ENCODE data around the gene OPA3. TPM values are rescaled to one million over a fixed set of nuclear protein-coding genes. Genes with fewer than 3 reads are reported as not detected.

Gene OPA3
- polyA plus RNA-seq, 1 donor (not counting 4 experiments of a cell fraction or from before 2014, with no cell fraction given), result 11.9 TPM

GRCh38 chr19:45607071-45608029 lies 22.7 kb upstream of the OPA3 start:
- Histone ChIP-seq H3K9ac (ENCODE audit: control insufficient read depth, extremely low read depth, insufficient read depth, low read length) (peak overlapping the region; percentile 33), H3K27ac (ENCODE audit: control insufficient read depth, insufficient read depth, low read length) (no peak overlapping the region)
- FAIRE-seq, result peak; percentile 39

GRCh38 chr19:45601524-45602374 lies 17.1 kb upstream of the OPA3 start, which contains the start of gene GPR4:
Gene GPR4, minus strand, starts transcription at chr19:45602212. Its CDS starts 10,346 bp downstream, at chr19:45591866.
- DNase-seq (ENCODE audit: low read depth, low spot score), result no peak
- Histone ChIP-seq H3K79me2 (ENCODE audit: control insufficient read depth, insufficient read depth, low read length) (no peaks in the 10 kb centered on the region), H3K9ac (ENCODE audit: control insufficient read depth, extremely low read depth, insufficient read depth, low read length) (no peak within 1 kb of the TSS), H4K20me1 (ENCODE audit: control insufficient read depth, extremely low read depth, insufficient read depth, low read length) (no peaks in the 10 kb centered on the region), H3K36me3 (ENCODE audit: control insufficient read depth in 2 of 2, extremely low read depth in 1 of 2, insufficient read depth in 2 of 2, low read length in 2 of 2) (no peaks in the 10 kb centered on the region), H3K9me1 (ENCODE audit: control insufficient read depth, extremely low read depth, insufficient read depth, low read length) (no peaks in the 10 kb centered on the region), H3K9me3 (ENCODE audit: control insufficient read depth, low read depth, low read length) (no peaks in the 10 kb centered on the region), H3K4me2 (ENCODE audit: control insufficient read depth, extremely low read depth, insufficient read depth, low read depth, low read length) (peak within 1 kb of the TSS; percentile 32), H2AFZ (ENCODE audit: control insufficient read depth, low read length) (no peak within 1 kb of the TSS), H3K4me3 (ENCODE audit: control insufficient read depth in 2 of 3, extremely low read depth in 1 of 3, insufficient read depth in 2 of 3, low read depth in 1 of 3, low read length in 3 of 3) (no peak within 1 kb of the TSS), H3K27ac (ENCODE audit: control insufficient read depth, insufficient read depth, low read length) (no peak within 1 kb of the TSS), H3K4me1 (ENCODE audit: control insufficient read depth, extremely low read depth, insufficient read depth, low read length) (peaks cover 7% of the 10 kb centered on the region), H3K27me3 (ENCODE audit: control insufficient read depth, extremely low read depth, insufficient read depth, low read length) (peaks cover 51% of the 10 kb centered on the region)
- dilution Hi-C loops (cut with MboI; ENCODE audit: extremely low pct_ligation_motif_present, low sequenced_read_pairs), result no loop called here
- TF ChIP-seq CTCF (optimal IDR thresholded peaks at IDR 0.05 in 1 of 3, IDR thresholded peaks at IDR 0.05 in 1 of 3, conservative IDR thresholded peaks at IDR 0.05 in 1 of 3; ENCODE audit: extremely low read depth in 1 of 3, insufficient read depth in 2 of 3, low read length in 3 of 3) (no peak), EZH2 (IDR thresholded peaks at IDR 0.05; ENCODE audit: low read length) (peak; percentile 98)
- FAIRE-seq, result no peak

More at GRCh38 chr19:45607071-45608029, 22.7 kb upstream of the OPA3 start:
- TF ChIP-seq EZH2 (IDR thresholded peaks at IDR 0.05; ENCODE audit: low read length), result no peak
- TF ChIP-seq CTCF (optimal IDR thresholded peaks at IDR 0.05 in 1 of 3, IDR thresholded peaks at IDR 0.05 in 1 of 3, conservative IDR thresholded peaks at IDR 0.05 in 1 of 3; ENCODE audit: extremely low read depth in 1 of 3, insufficient read depth in 2 of 3, low read length in 3 of 3), result peak; percentile 81 to 91 (median 89)
- peak overlapping the region; percentile 8 for H3K4me2 ChIP-seq (ENCODE audit: control insufficient read depth, extremely low read depth, insufficient read depth, low read depth, low read length)
- H3K9me3 ChIP-seq (ENCODE audit: control insufficient read depth, low read depth, low read length), result no peaks in the 10 kb centered on the region
- no peaks in the 10 kb centered on the region for H3K79me2 ChIP-seq (ENCODE audit: control insufficient read depth, insufficient read depth, low read length)
- H2AFZ ChIP-seq (ENCODE audit: control insufficient read depth, low read length), result peak overlapping the region; percentile 68
- H4K20me1 ChIP-seq (ENCODE audit: control insufficient read depth, extremely low read depth, insufficient read depth, low read length), result no peaks in the 10 kb centered on the region
- DNase-seq (ENCODE audit: low read depth, low spot score), result no peak
- H3K4me3 ChIP-seq (ENCODE audit: control insufficient read depth in 2 of 3, extremely low read depth in 1 of 3, insufficient read depth in 2 of 3, low read depth in 1 of 3, low read length in 3 of 3), result peak overlapping the region in 1 of 3 experiments; percentile 31
- peaks cover 2% of the 10 kb centered on the region for H3K27me3 ChIP-seq (ENCODE audit: control insufficient read depth, extremely low read depth, insufficient read depth, low read length)
- H3K4me1 ChIP-seq (ENCODE audit: control insufficient read depth, extremely low read depth, insufficient read depth, low read length), result peaks cover 8% of the 10 kb centered on the region
- H3K36me3 ChIP-seq (ENCODE audit: control insufficient read depth in 2 of 2, extremely low read depth in 1 of 2, insufficient read depth in 2 of 2, low read length in 2 of 2), result peaks cover 6 to 11% of the 10 kb centered on the region in 2 experiments
- H3K9me1 ChIP-seq (ENCODE audit: control insufficient read depth, extremely low read depth, insufficient read depth, low read length), result no peaks in the 10 kb centered on the region
- dilution Hi-C loops (cut with MboI; ENCODE audit: extremely low pct_ligation_motif_present, low sequenced_read_pairs), result no loop called here

All from keratinocyte (primary cell).